Measurements from ENCODE around the gene MICAL3.

MICAL3 gene

DNA sequence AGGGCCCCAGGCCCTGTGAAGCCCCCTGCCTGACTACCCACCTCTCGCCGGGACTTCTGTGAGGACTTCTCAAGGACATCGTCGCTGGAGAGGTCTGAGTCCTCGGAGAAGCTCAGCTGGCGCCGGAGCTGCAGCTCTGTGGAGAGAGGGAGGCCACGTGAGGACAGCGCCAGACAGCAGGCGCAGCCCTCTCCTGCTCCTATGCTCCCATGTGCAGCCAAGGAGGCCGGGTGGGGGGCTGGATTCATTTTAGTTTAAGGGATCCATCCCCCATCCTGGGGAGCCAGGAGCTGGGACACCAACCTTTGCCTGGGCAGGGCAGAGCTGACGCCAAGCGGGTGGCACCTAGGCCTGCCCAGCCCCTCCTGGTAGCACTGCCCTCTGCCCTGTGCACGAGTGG is 207.7 kb downstream of the MICAL3 start:
- DNase-seq (ENCODE audit: low read depth in 2 of 2), result no peak

- DNase-seq (ENCODE audit: low read depth in 2 of 2), result no peak
These were observed 208.6 kb downstream of the MICAL3 start for GRCh38 chr22:17815703-17816254.

- no peak for DNase-seq (ENCODE audit: low read depth in 2 of 2)
These were observed 209.5 kb downstream of the MICAL3 start for GRCh38 chr22:17814830-17815229.

DNA sequence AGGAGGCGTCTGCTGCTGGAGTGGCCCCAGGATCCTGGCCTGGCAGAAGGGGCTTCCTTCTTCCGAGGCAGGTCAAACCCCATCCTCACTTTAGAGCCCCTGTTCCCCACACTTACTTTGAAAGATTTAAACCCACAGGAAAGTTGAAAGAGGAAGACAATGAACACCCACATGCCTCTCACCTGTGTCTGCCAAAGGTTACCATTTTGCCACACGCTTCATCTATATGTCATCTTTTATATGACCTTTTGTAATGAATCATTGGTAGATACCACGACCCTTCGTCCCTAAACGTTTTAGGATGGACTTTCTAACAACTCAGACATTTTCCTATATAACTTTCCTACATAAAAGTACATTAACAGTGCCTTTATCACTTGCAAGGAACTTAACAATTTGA is 210.3 kb downstream of the MICAL3 start:
- no peak for DNase-seq (ENCODE audit: low read depth in 2 of 2)

DNA sequence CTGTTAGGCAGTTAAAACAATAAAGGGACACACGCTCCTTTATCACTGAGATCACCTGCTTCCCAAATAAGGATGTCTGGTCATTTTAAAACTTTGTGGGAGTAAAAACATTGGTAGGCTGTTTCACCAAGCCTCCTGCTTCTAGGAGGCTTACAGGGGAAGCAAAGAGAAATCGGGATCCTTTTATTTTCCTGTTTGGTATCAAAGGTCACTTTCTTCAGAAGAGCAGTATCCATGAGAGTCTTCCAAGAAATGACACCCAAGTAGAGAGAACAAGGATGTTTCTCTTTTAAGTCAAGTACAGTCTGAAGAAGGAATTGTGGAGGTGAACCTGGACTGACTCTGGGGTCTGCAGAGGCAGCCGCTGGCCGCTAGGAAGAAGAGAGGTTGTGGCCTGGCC is 213.2 kb downstream of the MICAL3 start:
- DNase-seq (ENCODE audit: low read depth in 2 of 2), result no peak

GRCh38 chr22:17810570-17811116 is 213.7 kb downstream of the MICAL3 start:
- no peak for DNase-seq (ENCODE audit: low read depth in 2 of 2)

DNA sequence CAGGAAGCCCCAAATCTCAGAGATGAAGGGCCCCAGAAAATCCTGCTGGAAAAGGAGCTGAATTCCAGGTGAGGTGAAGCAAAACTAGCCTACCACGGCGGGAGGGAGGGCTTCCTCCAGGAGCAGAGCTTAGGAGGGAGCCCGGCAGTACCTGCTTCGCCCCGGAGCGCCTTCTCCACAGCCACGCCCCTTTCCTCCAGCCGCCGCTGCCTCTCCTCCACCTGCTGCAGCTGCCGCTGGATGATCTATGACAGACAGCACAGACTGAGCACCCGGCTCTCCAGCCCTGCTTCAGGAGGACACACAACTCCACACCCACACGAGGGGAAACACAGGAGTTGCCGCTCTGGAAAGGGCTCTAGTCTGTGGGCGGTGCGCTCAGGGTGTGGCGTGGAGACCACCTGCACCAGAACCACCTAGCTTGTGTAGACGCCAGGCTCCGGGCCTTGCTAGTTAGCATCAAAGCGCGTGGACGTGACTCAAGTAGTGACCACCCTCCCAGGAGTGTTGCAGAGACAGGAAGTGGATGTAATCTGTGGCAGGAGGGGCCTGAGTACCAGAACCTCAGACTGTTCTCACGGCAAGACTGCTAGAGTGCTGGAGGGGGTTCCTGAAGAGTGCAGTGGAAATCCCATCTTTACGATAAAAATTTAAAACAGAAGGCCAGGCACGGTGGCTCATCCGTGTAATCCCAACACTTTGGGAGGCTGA is 215.5 kb downstream of the MICAL3 start:
- no peak for DNase-seq (ENCODE audit: low read depth in 2 of 2)

DNA sequence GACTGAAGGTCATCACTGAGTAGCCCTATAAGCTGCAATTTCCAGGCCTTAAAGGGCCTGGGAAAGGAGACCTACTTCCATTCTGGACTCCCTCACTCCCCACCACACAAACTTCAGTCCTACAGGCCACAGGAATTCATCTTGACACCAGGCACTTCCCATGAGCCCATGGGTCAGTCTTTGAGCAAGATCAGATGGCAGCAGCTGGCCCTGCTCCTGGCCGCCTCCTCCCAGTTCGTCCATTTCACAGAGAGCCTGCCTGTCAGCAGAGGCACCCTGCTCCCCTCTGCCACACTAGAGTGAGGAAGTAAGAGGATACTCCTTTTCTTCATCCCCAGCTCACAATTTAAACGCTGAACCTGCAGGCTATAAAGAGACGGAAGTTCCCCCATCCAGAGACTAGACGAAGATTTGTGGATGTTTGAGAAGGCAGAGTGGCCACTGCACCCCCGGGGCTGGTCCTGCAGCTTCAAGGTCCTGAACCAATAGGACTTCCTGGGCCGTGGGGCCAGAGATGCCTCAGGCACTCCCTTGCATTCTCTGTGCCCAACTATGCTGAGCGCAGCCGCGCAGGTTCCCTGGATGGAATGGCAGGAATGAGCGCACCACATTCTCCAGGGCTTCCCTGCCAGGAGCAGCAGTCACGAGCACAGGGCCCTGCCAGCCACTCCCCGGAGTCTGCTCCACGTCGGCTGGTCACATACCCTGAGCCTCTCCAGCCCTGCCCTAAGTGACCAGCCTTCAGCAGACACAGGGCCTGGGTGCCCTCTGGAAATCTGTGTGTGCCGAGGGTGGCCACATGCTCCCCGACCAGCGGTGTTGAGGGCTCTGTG is 216.6 kb downstream of the MICAL3 start:
- no peak for DNase-seq (ENCODE audit: low read depth in 2 of 2)

DNA sequence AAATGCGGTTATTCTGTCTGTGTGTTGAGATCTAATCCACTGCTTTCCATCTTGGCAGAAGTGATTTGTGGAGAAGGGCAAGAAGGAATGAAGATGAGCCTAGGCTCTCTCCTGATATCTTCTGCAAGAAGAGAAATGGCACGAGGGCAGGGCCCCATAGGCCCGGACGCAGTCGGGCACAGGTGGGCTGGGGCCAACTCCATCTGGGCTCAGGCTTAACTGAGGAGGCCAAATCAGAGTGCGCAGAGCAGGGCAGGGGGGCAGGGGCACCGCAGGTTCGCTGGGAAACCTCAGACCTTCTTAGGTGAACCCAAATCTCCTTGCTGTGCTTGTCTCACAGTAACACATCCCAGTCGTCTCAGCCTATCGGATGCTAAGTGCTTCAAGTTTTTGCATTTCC is 217.3 kb downstream of the MICAL3 start:
- no peak for DNase-seq (ENCODE audit: low read depth in 2 of 2)

- no peak for DNase-seq (ENCODE audit: low read depth in 2 of 2)
These were observed 217.9 kb downstream of the MICAL3 start for GRCh38 chr22:17806437-17806836.

DNA sequence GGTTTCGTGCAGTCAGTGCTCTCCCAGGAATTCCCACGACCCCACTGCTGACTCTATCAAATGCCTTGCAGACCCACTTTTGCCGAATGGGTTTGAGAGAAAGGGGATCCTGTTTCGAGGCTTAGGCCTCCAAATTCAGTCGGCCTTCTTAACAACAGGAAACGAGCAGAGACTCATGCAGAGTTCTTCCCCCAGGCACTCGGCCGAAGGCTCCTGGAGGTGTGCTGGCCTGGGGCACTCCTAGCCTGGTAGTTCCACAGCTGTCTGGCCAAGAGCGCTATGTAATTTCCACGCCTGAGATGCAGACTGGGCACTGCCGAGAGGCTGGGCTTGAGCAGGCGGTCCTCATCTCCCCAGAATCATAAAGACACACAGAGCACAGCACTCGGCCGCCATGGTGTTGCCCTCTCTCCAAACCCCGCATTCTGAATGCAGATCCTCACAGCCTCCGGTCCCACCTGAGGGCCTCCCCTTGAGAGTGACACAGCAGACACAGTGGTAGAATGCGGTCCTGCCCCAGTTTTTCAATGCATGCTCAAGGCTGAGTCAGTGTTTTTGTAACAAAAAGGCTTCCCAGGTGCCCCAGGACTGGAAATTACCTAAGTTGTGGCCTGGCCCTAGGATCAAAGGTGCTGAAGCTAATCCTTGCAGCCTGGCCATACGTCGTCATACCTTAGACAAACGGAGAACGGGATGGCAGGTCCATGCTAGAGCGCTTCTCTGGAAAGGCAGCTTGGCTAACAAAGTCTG is 219.9 kb downstream of the MICAL3 start:
- no peak for DNase-seq (ENCODE audit: low read depth in 2 of 2)

DNA sequence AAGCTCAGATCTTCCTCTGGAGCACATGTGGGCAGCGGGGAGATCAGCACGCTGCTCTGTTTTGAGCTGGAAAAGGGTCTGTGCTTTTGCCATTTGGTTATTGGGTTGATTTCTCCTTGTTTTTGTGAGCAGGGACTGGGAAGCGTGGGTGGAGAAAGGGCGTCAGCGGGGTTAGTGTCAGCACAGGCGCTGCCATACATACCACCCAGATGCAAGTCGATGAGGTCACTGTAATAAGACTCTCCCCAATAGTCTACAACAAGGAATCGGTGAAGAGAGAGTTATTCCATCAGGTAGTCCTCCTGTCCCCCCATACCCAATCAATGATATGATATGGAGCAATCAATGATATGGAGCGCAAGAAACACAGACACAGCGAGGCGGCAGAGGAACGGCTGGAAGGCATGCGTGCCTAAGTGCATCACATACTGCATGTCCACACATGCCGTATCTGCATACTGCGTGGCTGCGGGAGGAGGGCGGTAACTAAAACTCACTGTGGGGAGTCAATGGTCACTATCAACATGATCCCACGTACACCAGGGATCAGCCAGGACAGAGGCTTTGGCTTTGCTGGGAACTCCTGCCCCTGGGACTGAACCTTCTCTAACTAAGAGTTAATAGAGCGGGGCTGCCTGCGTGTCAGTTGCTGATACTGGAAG is 220.6 kb downstream of the MICAL3 start:
- no peak for DNase-seq (ENCODE audit: low read depth in 2 of 2)

GRCh38 chr22:17802822-17803221 is 221.5 kb downstream of the MICAL3 start:
- DNase-seq (ENCODE audit: low read depth in 2 of 2), result no peak

- no peak for DNase-seq (ENCODE audit: low read depth in 2 of 2)
These were observed 221.9 kb downstream of the MICAL3 start for GRCh38 chr22:17802411-17802810.

GRCh38 chr22:17797721-17798559 is 226.4 kb downstream of the MICAL3 start:
- no peak for DNase-seq (ENCODE audit: low read depth in 2 of 2)

DNA sequence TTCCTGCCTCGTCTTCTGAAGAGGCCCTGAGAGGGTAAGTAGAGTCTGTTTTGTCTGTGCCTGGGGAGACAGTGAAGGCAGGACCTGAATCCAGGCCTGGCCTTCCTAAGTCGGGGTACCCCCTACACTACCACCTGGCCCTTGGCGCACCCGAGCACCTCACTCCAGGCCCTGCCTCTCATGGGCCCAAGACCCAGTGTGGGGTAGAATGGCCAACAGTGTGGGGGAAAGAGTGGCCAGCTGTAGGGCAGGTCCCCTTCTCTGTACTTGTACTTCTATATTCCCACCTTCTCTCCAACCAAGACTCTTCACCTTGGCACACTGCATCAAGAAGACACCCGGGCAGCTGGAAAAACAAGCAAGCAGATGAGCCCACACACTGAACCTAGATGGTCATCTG is 227.7 kb downstream of the MICAL3 start:
- DNase-seq (ENCODE audit: low read depth in 2 of 2), result no peak

DNA sequence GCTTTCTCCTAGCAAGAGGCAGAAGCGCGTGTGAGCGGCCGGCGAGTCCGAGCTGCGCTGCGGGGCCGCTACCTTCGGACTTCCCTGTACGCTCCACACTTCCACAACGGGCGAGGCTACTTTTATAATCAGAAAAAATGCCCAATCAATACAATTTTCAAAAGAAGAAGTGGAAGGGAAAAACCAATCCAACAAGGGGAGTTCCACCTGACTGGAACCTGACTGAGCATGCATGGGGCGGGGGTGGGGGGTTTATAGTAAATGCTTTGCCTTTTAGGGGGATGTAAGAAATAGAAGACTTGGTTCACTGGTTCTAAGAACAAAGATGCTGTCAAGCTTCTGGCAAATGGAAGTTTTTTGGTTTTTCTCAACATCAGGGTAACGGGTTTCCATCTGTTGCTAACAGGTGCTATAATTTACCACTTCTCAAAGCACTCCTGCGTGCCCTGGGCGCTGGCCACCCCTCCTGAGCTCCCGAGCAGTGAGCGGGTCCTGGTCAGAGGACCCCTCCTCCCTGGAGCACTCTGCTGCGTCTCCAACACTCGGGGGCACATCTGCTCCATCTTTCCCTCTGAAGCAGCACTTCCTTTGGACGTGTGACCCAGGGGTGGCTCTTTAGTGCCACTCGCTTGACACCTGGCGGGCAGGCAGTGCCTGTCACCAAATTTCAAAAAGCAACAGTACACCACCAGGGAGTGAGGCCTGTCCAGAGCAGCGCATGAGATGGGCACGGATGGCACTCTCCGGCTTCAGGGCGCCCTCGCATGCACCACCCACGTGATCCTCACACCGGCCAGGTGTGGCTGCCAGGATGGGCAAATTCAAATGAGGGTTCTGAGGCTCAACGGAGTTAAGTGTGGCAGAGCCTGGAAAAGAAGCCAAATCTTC is 228.5 kb downstream of the MICAL3 start:
- DNase-seq (ENCODE audit: low read depth in 2 of 2), result no peak

- no peak for DNase-seq (ENCODE audit: low read depth in 2 of 2)
These were observed 229.4 kb downstream of the MICAL3 start for GRCh38 chr22:17794726-17795542.

All from stimulated activated CD4-positive, alpha-beta T cell treated with anti-CD3 and anti-CD28 coated beads, Interleukin-1b, Interleukin-23, amount 100 ng/mL, for 4 hours (primary cell).